H1 (cell line): ENCODE results near the gene SCAMP2. TPM values are rescaled to one million over a fixed set of nuclear protein-coding genes. Genes with fewer than 3 reads are reported as not detected.

Source experiments
- CBX8 ChIP-seq: fragments of 300-800, 300-1000 bp; sonication (generic); IDR thresholded peaks from 2 replicates; pipeline ENCODE4 v1.7.1; 2016; ENCODE audit warnings: low read depth, low read length, borderline replicate concordance
- KDM1A ChIP-seq: fragments of 200-600, 300-600 bp; sonication (generic); IDR thresholded peaks from 2 replicates; pipeline ENCODE4 v1.7.1; 2016; ENCODE audit warnings: mild to moderate bottlenecking, low read length, borderline replicate concordance
- polyA plus RNA-seq, 7 experiments: library from polyadenylated mRNA; depleted of rRNA in 3 of 7; stranded (reverse) in 5 of 7; unstranded in 2 of 7; fragments of >200 nt in 5 of 7; fragments of 200-250 nt in 2 of 7; gene quantifications; 1 replicate in 5 of 7; 2 replicates in 1 of 7; 4 replicates in 1 of 7; pipeline versions ENCODE4 v1.2.1 to v1.2.3, GENCODE V29; 2011 to 2013; ENCODE audit warnings: missing spikeins in 2 of 7, mixed read lengths in 2 of 7
- total RNA-seq: library from RNA; stranded (reverse); fragmentation: NEBNext Ultra II Directional; extraction: Animal tissue kit (Norgen Biotek cat#: 25700); gene quantifications from 2 replicates; pipeline ENCODE4 v1.2.1, GENCODE V29; 2021
- TF ChIP-seq, protein P1 (sequence below): fragments of 300-600 bp; sonication (generic); IDR thresholded peaks from 2 replicates; pipeline ENCODE4 v1.7.1; 2012; ENCODE audit warnings: low read length, moderate library complexity, mild to moderate bottlenecking, inconsistent platforms; ENCODE audit not compliant: insufficient replicate concordance

SCAMP2 gene
- total and polyA plus RNA-seq, 2 of the 8 experiments (the other 6 are each of a cell fraction or from before 2014, with no cell fraction given): 41.7 to 131 TPM

DNA sequence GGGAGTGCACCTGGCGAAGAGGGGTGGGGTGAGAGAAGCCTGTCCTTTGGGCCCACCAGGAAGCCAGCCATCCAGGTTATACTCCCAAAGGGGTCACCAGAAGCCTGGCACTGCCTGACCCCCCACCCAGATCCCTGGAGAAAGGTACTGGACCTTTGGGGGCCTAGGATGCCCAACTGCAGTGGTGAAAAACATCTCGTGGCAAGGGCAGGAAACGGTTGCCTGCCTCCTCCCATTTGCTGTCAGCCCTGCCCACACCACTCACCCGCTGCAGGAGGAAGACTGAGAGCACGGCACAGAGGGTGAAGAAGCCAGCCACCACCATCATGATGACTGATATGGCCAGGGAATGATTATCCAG lies 28.0 kb downstream of the SCAMP2 start (continued):
- TF ChIP-seq, protein P1, sequence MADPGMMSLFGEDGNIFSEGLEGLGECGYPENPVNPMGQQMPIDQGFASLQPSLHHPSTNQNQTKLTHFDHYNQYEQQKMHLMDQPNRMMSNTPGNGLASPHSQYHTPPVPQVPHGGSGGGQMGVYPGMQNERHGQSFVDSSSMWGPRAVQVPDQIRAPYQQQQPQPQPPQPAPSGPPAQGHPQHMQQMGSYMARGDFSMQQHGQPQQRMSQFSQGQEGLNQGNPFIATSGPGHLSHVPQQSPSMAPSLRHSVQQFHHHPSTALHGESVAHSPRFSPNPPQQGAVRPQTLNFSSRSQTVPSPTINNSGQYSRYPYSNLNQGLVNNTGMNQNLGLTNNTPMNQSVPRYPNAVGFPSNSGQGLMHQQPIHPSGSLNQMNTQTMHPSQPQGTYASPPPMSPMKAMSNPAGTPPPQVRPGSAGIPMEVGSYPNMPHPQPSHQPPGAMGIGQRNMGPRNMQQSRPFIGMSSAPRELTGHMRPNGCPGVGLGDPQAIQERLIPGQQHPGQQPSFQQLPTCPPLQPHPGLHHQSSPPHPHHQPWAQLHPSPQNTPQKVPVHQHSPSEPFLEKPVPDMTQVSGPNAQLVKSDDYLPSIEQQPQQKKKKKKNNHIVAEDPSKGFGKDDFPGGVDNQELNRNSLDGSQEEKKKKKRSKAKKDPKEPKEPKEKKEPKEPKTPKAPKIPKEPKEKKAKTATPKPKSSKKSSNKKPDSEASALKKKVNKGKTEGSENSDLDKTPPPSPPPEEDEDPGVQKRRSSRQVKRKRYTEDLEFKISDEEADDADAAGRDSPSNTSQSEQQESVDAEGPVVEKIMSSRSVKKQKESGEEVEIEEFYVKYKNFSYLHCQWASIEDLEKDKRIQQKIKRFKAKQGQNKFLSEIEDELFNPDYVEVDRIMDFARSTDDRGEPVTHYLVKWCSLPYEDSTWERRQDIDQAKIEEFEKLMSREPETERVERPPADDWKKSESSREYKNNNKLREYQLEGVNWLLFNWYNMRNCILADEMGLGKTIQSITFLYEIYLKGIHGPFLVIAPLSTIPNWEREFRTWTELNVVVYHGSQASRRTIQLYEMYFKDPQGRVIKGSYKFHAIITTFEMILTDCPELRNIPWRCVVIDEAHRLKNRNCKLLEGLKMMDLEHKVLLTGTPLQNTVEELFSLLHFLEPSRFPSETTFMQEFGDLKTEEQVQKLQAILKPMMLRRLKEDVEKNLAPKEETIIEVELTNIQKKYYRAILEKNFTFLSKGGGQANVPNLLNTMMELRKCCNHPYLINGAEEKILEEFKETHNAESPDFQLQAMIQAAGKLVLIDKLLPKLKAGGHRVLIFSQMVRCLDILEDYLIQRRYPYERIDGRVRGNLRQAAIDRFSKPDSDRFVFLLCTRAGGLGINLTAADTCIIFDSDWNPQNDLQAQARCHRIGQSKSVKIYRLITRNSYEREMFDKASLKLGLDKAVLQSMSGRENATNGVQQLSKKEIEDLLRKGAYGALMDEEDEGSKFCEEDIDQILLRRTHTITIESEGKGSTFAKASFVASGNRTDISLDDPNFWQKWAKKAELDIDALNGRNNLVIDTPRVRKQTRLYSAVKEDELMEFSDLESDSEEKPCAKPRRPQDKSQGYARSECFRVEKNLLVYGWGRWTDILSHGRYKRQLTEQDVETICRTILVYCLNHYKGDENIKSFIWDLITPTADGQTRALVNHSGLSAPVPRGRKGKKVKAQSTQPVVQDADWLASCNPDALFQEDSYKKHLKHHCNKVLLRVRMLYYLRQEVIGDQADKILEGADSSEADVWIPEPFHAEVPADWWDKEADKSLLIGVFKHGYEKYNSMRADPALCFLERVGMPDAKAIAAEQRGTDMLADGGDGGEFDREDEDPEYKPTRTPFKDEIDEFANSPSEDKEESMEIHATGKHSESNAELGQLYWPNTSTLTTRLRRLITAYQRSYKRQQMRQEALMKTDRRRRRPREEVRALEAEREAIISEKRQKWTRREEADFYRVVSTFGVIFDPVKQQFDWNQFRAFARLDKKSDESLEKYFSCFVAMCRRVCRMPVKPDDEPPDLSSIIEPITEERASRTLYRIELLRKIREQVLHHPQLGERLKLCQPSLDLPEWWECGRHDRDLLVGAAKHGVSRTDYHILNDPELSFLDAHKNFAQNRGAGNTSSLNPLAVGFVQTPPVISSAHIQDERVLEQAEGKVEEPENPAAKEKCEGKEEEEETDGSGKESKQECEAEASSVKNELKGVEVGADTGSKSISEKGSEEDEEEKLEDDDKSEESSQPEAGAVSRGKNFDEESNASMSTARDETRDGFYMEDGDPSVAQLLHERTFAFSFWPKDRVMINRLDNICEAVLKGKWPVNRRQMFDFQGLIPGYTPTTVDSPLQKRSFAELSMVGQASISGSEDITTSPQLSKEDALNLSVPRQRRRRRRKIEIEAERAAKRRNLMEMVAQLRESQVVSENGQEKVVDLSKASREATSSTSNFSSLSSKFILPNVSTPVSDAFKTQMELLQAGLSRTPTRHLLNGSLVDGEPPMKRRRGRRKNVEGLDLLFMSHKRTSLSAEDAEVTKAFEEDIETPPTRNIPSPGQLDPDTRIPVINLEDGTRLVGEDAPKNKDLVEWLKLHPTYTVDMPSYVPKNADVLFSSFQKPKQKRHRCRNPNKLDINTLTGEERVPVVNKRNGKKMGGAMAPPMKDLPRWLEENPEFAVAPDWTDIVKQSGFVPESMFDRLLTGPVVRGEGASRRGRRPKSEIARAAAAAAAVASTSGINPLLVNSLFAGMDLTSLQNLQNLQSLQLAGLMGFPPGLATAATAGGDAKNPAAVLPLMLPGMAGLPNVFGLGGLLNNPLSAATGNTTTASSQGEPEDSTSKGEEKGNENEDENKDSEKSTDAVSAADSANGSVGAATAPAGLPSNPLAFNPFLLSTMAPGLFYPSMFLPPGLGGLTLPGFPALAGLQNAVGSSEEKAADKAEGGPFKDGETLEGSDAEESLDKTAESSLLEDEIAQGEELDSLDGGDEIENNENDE: no peak
- no peak for TF ChIP-seq CBX8
- no peak for TF ChIP-seq KDM1A
